Measurements from ENCODE around the gene ST7.

ST7 gene

DNA sequence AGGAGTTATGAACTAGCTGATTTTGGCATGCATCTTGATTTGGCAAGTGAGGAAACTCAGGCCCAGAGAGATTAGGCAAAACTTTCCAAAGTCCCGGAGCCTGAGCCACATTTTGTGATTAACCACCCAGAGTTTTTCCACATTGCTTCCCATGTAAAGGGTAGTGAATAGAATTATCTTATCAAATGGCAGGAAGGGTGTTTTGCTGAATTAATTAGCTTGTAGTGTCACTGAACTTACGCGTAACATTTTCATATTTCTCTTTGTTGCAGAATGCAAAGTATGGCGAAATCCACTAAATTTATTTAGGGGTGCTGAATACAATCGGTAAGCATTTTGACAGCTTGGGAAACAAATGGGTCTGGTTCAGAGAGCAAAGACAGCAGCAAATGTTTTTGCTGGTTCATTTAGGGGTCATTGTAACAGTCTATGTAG is 176.2 kb downstream of the ST7 start:
- H3K27ac ChIP-seq, result no peak overlapping the region

GRCh38 chr7:117130262-117130661 is 177.0 kb downstream of the ST7 start:
- H3K27ac ChIP-seq, result no peak overlapping the region
- TF ChIP-seq, protein P1, sequence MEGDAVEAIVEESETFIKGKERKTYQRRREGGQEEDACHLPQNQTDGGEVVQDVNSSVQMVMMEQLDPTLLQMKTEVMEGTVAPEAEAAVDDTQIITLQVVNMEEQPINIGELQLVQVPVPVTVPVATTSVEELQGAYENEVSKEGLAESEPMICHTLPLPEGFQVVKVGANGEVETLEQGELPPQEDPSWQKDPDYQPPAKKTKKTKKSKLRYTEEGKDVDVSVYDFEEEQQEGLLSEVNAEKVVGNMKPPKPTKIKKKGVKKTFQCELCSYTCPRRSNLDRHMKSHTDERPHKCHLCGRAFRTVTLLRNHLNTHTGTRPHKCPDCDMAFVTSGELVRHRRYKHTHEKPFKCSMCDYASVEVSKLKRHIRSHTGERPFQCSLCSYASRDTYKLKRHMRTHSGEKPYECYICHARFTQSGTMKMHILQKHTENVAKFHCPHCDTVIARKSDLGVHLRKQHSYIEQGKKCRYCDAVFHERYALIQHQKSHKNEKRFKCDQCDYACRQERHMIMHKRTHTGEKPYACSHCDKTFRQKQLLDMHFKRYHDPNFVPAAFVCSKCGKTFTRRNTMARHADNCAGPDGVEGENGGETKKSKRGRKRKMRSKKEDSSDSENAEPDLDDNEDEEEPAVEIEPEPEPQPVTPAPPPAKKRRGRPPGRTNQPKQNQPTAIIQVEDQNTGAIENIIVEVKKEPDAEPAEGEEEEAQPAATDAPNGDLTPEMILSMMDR (IDR thresholded peaks at IDR 0.05), result no peak
- TF ChIP-seq ZFX (IDR thresholded peaks at IDR 0.05; ENCODE audit: borderline replicate concordance), result no peak

More for the DNA sequence above, 176.2 kb downstream of the ST7 start:
- TF ChIP-seq, protein P1 (IDR thresholded peaks at IDR 0.05), result no peak
- TF ChIP-seq ZFX (IDR thresholded peaks at IDR 0.05; ENCODE audit: borderline replicate concordance), result no peak

- H3K27ac ChIP-seq, result no peak overlapping the region
Measured at GRCh38 chr7:117132321-117133120, 179.2 kb downstream of the ST7 start.

DNA sequence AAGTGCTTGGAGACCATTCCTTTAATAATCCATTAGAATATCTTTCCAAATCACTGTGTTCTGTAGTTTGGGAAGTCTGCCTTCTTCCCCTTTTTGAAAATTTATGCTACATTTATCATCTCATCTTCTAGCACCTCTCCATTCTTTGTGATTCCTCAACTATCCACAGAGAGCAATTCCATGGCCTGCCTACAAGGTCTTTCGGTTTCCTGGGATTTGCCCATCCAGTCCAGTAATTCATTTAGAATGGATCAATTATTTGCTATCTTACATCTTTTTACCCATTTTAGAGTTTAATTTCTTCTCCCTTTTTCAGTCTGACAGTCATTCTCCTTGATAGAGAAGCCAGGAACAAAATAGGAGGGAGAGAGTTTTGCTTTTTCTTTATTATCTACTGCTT is 179.8 kb downstream of the ST7 start:
- H3K27ac ChIP-seq, result no peak overlapping the region
- TF ChIP-seq, protein P1 (IDR thresholded peaks at IDR 0.05), result no peak
- TF ChIP-seq ZFX (IDR thresholded peaks at IDR 0.05; ENCODE audit: borderline replicate concordance), result no peak

More at GRCh38 chr7:117132321-117133120, 179.2 kb downstream of the ST7 start:
- no peak for TF ChIP-seq ZFX (IDR thresholded peaks at IDR 0.05; ENCODE audit: borderline replicate concordance)
- TF ChIP-seq, protein P1 (IDR thresholded peaks at IDR 0.05), result no peak

DNA sequence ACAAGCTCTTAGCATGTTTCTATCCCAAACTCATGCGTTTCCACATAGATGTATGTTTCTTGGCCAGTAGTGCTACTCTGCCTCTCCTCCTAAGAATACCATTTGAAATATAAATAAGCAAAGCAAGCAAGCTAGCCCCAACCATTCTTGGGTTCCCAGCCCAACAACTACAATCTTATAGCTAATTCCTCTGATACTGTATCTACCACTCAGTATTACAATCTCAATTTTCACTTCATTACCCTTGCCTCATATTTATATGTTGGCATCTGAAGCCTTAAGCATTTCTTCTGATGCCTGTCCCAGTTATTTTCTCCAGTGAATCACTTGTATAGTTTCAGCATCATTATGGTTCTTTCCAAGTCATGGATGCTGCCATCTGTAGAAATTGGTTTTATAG is 181.1 kb downstream of the ST7 start:
- no peak for TF ChIP-seq ZFX (IDR thresholded peaks at IDR 0.05; ENCODE audit: borderline replicate concordance)
- TF ChIP-seq, protein P1 (IDR thresholded peaks at IDR 0.05), result no peak
- H3K27ac ChIP-seq, result no peak overlapping the region

- TF ChIP-seq ZFX (IDR thresholded peaks at IDR 0.05; ENCODE audit: borderline replicate concordance), result no peak
- TF ChIP-seq, protein P1 (IDR thresholded peaks at IDR 0.05), result no peak
- H3K27ac ChIP-seq, result no peak overlapping the region
Measured at GRCh38 chr7:117134889-117135552, 181.7 kb downstream of the ST7 start.

DNA sequence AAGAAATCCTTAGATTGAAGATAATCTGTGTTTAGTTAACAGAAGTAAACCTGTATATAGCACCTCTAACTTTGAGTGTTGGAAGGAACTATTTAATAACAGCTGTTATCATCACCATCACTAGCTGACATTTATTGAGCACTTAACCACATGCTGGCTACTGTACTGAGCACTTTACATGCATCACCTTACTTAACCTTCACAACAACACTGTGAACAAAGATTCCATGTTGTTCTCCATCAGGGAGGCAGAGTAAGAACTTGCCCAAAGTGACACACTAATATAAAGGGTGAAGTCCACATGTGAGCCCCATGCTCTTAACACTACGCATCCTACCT is 182.2 kb downstream of the ST7 start:
- TF ChIP-seq ZFX (IDR thresholded peaks at IDR 0.05; ENCODE audit: borderline replicate concordance), result no peak
- TF ChIP-seq, protein P1 (IDR thresholded peaks at IDR 0.05), result no peak
- no peak overlapping the region for H3K27ac ChIP-seq

Data from 22Rv1 (cell line).